CD4-positive, CD25-positive, alpha-beta regulatory T cell (primary cell): Measurements from ENCODE around the gene TAT. TPM values are rescaled to one million over a fixed set of nuclear protein-coding genes. Genes with fewer than 3 reads are reported as not detected.
"Not testable (repeated sequence)": the region's sequence is repeated elsewhere in the genome, so short reads cannot be mapped to it uniquely, and the experiment has no call there.

ENCODE experiments used
- ATAC-seq, 2 donors: fragments of 150-1000 bp; cut with Tn5 transposase; one replicate each; pipeline ENCODE4 v1.10.0; 2021; ENCODE audit warnings: low read depth in 2 of 2, moderate number of reproducible peaks in 2 of 2, moderate library complexity in 1 of 2
- DNase-seq, 3 donors: peaks; one replicate each; pipeline versions ENCODE4 v3.0.0 to v3.0.0-alpha.2; 2012 to 2022; ENCODE audit warnings: mixed read lengths in 1 of 3
- H3K27ac ChIP-seq: one replicate; pipeline ENCODE4 v1.7.0; 2013; ENCODE audit warnings: mild to moderate bottlenecking, low read length; ENCODE audit not compliant: insufficient read depth, poor library complexity, severe bottlenecking
- H3K27me3 ChIP-seq: one replicate; pipeline ENCODE4 v1.7.0; 2013; ENCODE audit warnings: low read length; ENCODE audit not compliant: control insufficient read depth, insufficient read depth
- H3K36me3 ChIP-seq: one replicate; pipeline ENCODE4 v1.7.0; 2013; ENCODE audit warnings: mild to moderate bottlenecking, low read length, moderate library complexity; ENCODE audit not compliant: control insufficient read depth, insufficient read depth
- H3K4me1 ChIP-seq: 2 replicates; pipeline ENCODE4 v1.7.0; 2013; ENCODE audit warnings: mild to moderate bottlenecking, low read length; ENCODE audit not compliant: insufficient read depth, control insufficient read depth, poor library complexity, severe bottlenecking
- H3K4me3 ChIP-seq: one replicate; pipeline ENCODE4 v1.7.0; 2013; ENCODE audit warnings: low read depth, mild to moderate bottlenecking, low read length, moderate library complexity
- H3K9me3 ChIP-seq, 2 experiments: 1 replicate in 1 of 2; 2 replicates in 1 of 2; pipeline ENCODE4 v1.7.0; 2013; ENCODE audit warnings: low read length in 2 of 2, mild to moderate bottlenecking in 1 of 2, moderate library complexity in 1 of 2; ENCODE audit not compliant: control insufficient read depth in 2 of 2
- H3K27ac Mint-ChIP-seq, 3 donors: one replicate each; pipeline ENCODE4 v1.8.0; 2020 to 2022; ENCODE audit warnings: mild to moderate bottlenecking in 3 of 3, mixed read lengths in 3 of 3, moderate library complexity in 2 of 3
- H3K27me3 Mint-ChIP-seq: one replicate; pipeline ENCODE4 v1.8.0; 2022; ENCODE audit warnings: mild to moderate bottlenecking, mixed read lengths
- H3K36me3 Mint-ChIP-seq: one replicate; pipeline ENCODE4 v1.8.0; 2020; ENCODE audit warnings: mixed read lengths
- H3K4me1 Mint-ChIP-seq, 4 donors: one replicate each; pipeline ENCODE4 v1.8.0; 2020 to 2022; ENCODE audit warnings: mixed read lengths in 4 of 4, mild to moderate bottlenecking in 1 of 4
- H3K4me3 Mint-ChIP-seq, 4 donors: one replicate each; pipeline ENCODE4 v1.8.0; 2020 to 2022; ENCODE audit warnings: mild to moderate bottlenecking in 4 of 4, mixed read lengths in 4 of 4, moderate library complexity in 3 of 4
- H3K9me3 Mint-ChIP-seq, 7 donors: one replicate each; pipeline ENCODE4 v1.8.0; 2020 to 2022; ENCODE audit warnings: mixed read lengths in 7 of 7, mild to moderate bottlenecking in 3 of 7, moderate library complexity in 2 of 7
- polyA plus RNA-seq, 4 donors: library from polyadenylated mRNA; unstranded; fragments of 300-500 nt; fragmentation: Illumina TruSeq; gene quantifications; one replicate each; pipeline ENCODE4 v1.2.3, GENCODE V29; 2021
- total RNA-seq: library from RNA; stranded (reverse); gene quantifications from one replicate; pipeline ENCODE4 v1.2.3, GENCODE V29; 2022

Gene TAT
- total and polyA plus RNA-seq, 5 donors from 2014 or later: 0.06 to 0.23 (median 0.14) TPM; not detected in 2

DNA sequence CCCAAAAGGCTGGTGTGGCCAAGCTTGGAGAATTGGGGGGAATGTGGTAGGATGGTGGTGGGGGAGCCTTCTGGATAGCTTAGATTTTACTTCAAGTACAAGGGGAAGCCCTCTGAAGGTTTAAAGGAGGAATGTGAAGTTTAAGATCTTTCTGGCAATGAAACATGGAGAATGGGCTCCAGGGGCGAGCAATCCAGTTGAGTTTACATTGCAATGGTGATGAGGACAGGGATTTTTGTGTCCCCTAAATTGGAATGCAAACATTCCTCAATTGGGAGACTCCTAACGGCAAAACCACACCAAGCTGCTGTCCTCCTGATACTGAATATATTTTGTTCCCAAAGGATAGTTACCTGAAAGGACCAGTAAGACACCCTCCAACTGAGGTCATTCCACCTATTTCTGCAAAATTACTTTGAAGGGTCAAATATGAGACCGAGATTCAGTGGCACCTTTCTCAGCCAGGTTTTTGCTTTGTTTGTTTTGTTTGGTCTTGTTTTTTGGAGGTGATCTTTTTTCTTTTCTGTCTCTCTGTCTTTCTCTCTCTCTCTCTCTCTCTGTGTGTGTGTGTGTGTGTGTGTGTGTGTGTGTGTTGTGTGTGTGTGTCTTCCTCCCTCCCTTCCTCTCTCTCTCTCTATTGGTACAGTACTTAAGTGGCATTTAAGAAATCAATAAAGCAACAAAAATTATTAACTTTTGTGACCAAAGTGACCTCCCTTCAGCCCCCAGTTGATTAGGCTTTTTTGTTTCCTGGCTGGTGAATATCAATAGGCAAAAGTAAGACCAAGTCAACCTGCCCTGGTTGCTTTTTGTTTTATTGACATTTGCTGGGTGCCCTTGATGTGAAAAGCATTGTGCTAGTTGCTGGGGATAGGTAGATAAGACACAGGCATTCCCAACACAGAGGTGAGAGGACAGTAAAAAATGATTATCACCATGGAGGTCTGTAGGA lies 16.4 kb upstream of the TAT start:
- Histone ChIP-seq H3K9me3 (no peaks in the 10 kb centered on the region), H3K27ac (no peak overlapping the region), H3K36me3 (no peaks in the 10 kb centered on the region), H3K4me1 (no peaks in the 10 kb centered on the region), H3K27me3 (peaks cover 8% of the 10 kb centered on the region), H3K4me3 (no peak overlapping the region)
- H3K4me3 Mint-ChIP-seq: no peak overlapping the region
- H3K27me3 Mint-ChIP-seq: peaks cover 46% of the 10 kb centered on the region
- peaks cover 0 to 4% (median 0%) of the 10 kb centered on the region in 7 donors for H3K9me3 Mint-ChIP-seq
- DNase-seq: no peak
- no peak overlapping the region for H3K27ac Mint-ChIP-seq
- H3K4me1 Mint-ChIP-seq: no peaks in the 10 kb centered on the region
- no peak for ATAC-seq
- no peaks in the 10 kb centered on the region for H3K36me3 Mint-ChIP-seq

DNA sequence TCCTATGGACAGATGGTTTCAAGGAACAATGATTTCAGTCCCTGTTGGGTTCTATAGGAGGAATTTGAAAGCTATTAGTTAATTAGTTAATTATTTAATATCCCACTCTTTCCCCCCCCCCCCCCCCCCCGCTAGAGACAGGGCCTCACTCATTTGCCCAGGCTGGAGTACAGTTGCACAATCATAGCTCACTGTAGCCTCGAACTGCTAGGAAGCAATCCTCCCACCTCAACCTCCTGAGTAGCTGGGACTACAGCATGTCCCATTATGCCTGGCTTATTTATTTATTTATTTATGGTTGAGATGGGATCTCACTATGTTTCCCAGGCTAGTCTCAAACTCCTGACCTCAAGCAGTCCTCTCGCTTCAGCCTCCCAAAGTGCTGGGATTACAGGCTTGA lies 15.0 kb upstream of the TAT start:
- H3K9me3 ChIP-seq: no peaks in the 10 kb centered on the region

DNA sequence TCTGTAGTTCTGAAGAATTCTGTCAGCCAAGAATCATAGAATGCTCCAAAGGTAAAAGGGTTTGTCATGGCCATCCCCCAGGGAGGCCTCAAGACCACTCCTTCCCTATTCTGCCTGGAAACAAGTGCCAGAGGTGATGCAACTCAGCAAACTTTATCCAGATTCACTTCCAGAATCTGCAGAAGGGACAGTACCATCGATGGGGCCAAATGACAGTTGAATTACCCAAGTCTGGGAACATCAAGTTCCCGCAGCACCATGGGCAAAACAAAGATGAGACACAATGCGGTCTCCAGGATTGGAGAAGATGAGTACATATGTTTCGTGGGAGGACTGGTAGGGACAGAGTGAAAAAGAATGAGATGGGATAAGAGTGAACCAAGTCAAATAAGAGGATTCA lies 13.7 kb upstream of the TAT start:
- no peaks in the 10 kb centered on the region for H3K4me1 Mint-ChIP-seq
- no peaks in the 10 kb centered on the region for H3K9me3 ChIP-seq
- no peaks in the 10 kb centered on the region for H3K36me3 Mint-ChIP-seq
- H3K27me3 ChIP-seq: peaks cover 16% of the 10 kb centered on the region
- peak overlapping the region in 1 of 3 donors; percentile 60 for H3K27ac Mint-ChIP-seq
- no peaks in the 10 kb centered on the region for H3K36me3 ChIP-seq
- H3K4me3 Mint-ChIP-seq: no peak overlapping the region
- ATAC-seq (no peak), DNase-seq (no peak)
- no peak overlapping the region for H3K4me3 ChIP-seq
- no peak overlapping the region for H3K27ac ChIP-seq
- H3K4me1 ChIP-seq: no peaks in the 10 kb centered on the region
- H3K27me3 Mint-ChIP-seq: peaks cover 52% of the 10 kb centered on the region
- H3K9me3 Mint-ChIP-seq: peaks cover 0 to 5% (median 0%) of the 10 kb centered on the region in 7 donors

More for the DNA sequence above, 15.0 kb upstream of the TAT start:
- H3K27ac Mint-ChIP-seq: no peak overlapping the region
- peaks cover 0 to 4% (median 0%) of the 10 kb centered on the region in 7 donors for H3K9me3 Mint-ChIP-seq
- Histone ChIP-seq H3K4me1 (no peaks in the 10 kb centered on the region), H3K27me3 (peaks cover 12% of the 10 kb centered on the region), H3K27ac (no peak overlapping the region), H3K36me3 (no peaks in the 10 kb centered on the region), H3K4me3 (no peak overlapping the region)
- H3K4me3 Mint-ChIP-seq: no peak overlapping the region
- ATAC-seq (no peak), DNase-seq (no peak)
- no peaks in the 10 kb centered on the region for H3K4me1 Mint-ChIP-seq
- H3K36me3 Mint-ChIP-seq: no peaks in the 10 kb centered on the region
- H3K27me3 Mint-ChIP-seq: peaks cover 48% of the 10 kb centered on the region

DNA sequence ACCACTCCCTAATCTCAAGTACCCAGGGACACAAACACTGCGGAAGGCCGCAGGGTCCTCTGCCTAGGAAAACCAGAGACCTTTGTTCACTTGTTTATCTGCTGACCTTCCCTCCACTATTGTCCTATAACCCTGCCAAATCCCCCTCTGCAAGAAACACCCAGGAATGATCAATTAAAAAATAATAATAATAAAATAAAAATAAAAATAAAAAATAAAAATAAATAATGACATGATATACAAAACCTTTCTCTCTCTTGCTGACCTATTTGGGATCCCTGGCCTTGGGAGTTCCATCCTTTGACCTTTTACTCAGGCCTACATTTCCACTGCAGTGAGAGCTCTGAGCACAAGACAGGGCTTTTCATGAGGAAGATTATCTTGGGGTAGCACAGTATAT lies 13.2 kb upstream of the TAT start:
- not testable (repeated sequence) for H3K4me1 ChIP-seq, H3K4me3 Mint-ChIP-seq, H3K27ac ChIP-seq, H3K36me3 Mint-ChIP-seq, H3K27ac Mint-ChIP-seq, H3K9me3 Mint-ChIP-seq, ATAC-seq, H3K4me1 Mint-ChIP-seq, H3K9me3 ChIP-seq, H3K4me3 ChIP-seq, H3K36me3 ChIP-seq, DNase-seq
- peaks cover 16% of the 10 kb centered on the region for H3K27me3 ChIP-seq
- peaks cover 51% of the 10 kb centered on the region for H3K27me3 Mint-ChIP-seq

DNA sequence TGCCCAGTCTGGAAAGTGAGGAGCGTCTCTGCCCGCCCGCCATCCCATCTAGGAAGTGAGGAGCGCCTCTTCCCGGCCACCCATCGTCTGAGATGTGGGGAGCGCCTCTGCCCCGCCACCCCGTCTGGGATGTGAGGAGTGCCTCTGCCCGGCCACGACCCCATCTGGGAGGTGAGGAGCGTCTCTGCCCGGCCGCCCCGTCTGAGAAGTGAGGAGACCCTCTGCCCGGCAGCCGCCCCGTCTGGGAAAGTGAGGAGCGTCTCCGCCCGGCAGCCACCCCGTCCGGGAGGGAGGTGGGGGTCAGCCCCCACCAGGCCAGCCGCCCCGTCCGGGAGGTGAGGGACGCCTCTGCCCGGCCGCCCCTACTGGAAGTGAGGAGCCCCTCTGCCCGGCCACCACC lies 12.4 kb upstream of the TAT start:
- not testable (repeated sequence) for H3K27ac ChIP-seq, H3K36me3 Mint-ChIP-seq, H3K4me1 ChIP-seq, H3K27ac Mint-ChIP-seq, ATAC-seq, H3K9me3 Mint-ChIP-seq, H3K4me3 Mint-ChIP-seq, H3K4me1 Mint-ChIP-seq, DNase-seq, H3K9me3 ChIP-seq, H3K4me3 ChIP-seq, H3K36me3 ChIP-seq
- peaks cover 51% of the 10 kb centered on the region for H3K27me3 Mint-ChIP-seq
- peaks cover 16% of the 10 kb centered on the region for H3K27me3 ChIP-seq

DNA sequence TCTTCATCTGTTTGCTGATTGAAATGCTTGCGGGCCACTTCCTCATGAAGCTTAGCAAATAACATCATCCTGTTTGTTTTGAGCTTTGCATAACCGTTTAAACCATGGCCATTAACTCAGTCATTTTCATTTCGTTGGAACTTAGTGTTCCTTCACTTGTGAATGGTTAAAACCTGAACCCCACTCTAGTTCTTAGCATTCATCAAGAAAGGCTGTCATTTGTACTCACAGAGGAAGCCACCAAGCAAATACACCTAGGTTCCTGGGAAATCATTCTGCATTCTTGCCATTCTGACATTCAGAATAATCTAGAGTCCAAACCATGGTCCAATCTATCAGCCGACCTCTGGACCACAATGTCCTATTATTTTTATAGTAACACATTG lies 8.4 kb upstream of the TAT start:
- peaks cover 31% of the 10 kb centered on the region for H3K27me3 Mint-ChIP-seq
- ATAC-seq: no peak

DNA sequence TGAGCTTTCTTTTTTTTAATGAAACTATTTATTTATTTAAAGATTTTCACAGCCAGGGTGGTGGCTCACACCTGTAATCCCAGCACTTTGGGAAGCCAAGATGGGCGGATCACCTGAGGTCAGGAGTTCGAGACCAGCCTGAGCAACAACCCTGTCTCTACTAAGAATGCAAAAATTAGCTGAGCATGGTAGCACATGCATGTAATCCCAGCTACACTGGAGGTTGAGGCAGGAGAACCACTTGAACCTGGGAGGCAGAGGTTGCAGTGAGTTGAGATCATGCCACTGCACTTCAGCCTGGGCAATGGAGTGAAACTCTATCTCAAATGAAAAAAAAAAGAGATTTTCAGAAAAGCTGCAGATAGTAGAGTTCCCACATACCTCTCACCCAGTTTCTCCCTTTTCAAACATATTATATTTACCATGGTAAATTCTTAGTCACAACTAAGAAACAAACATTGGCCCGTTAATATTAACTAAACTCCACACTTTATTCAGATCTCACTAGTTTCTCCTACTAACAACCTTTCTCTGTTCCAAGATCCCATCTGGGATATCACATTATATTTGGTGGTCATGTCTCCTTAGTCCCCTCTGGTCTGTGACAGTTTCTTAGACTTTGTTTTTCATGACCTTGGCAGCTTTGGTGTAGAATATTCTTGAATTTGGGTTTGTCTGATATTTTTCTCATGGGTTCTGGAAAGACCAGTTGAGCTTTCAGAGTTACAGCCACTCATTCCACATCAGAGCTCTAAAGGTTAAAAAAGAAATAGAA lies 7.8 kb upstream of the TAT start:
- H3K9me3 Mint-ChIP-seq: peaks cover 0 to 3% (median 0%) of the 10 kb centered on the region in 7 donors
- peaks cover 31% of the 10 kb centered on the region for H3K27me3 Mint-ChIP-seq
- no peak overlapping the region for H3K4me3 Mint-ChIP-seq
- no peaks in the 10 kb centered on the region for H3K36me3 Mint-ChIP-seq
- DNase-seq (no peak), ATAC-seq (no peak)
- Histone ChIP-seq H3K27me3 (peaks cover 8% of the 10 kb centered on the region), H3K4me3 (no peak overlapping the region), H3K4me1 (no peaks in the 10 kb centered on the region), H3K9me3 (no peaks in the 10 kb centered on the region), H3K36me3 (no peaks in the 10 kb centered on the region), H3K27ac (no peak overlapping the region)
- no peaks in the 10 kb centered on the region for H3K4me1 Mint-ChIP-seq
- H3K27ac Mint-ChIP-seq: no peak overlapping the region

More for the DNA sequence above, 8.4 kb upstream of the TAT start:
- H3K4me1 ChIP-seq: no peaks in the 10 kb centered on the region
- no peak overlapping the region for H3K4me3 Mint-ChIP-seq
- no peak overlapping the region for H3K27ac Mint-ChIP-seq
- no peak overlapping the region for H3K4me3 ChIP-seq
- no peak for DNase-seq
- H3K4me1 Mint-ChIP-seq: no peaks in the 10 kb centered on the region
- peaks cover 8% of the 10 kb centered on the region for H3K27me3 ChIP-seq
- H3K27ac ChIP-seq: no peak overlapping the region
- no peaks in the 10 kb centered on the region for H3K36me3 Mint-ChIP-seq
- peaks cover 0 to 3% (median 0%) of the 10 kb centered on the region in 7 donors for H3K9me3 Mint-ChIP-seq
- H3K36me3 ChIP-seq: no peaks in the 10 kb centered on the region
- H3K9me3 ChIP-seq: no peaks in the 10 kb centered on the region
